GM19351 (cell line): Measurements from ENCODE around the gene SHMT2.
A peak's percentile ranks its signal among the peaks of the same experiment; 100 is the strongest.

ENCODE experiments used
- ATAC-seq: cut with Tn5 transposase; IDR thresholded peaks from one replicate; pipeline ENCODE4 v1.9.1; 2021; ENCODE audit warnings: mild to moderate bottlenecking, moderate library complexity; ENCODE audit not compliant: unreplicated experiment

The SHMT2 gene

DNA sequence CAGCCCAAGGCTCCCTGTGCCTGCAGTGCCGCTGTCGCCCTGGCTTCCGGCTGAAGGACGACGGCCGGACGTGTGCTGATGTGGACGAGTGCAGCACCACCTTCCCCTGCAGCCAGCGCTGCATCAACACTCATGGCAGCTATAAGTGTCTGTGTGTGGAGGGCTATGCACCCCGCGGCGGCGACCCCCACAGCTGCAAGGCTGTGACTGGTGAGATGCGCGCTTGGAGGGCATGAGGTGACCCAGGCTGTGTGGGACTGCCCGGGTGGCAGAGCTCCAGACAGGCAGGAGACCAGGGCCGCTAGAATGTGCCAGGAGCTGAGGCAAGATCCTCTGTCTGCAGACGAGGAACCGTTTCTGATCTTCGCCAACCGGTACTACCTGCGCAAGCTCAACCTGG, 32.6 kb upstream of the SHMT2 start:
- ATAC-seq: no peak

DNA sequence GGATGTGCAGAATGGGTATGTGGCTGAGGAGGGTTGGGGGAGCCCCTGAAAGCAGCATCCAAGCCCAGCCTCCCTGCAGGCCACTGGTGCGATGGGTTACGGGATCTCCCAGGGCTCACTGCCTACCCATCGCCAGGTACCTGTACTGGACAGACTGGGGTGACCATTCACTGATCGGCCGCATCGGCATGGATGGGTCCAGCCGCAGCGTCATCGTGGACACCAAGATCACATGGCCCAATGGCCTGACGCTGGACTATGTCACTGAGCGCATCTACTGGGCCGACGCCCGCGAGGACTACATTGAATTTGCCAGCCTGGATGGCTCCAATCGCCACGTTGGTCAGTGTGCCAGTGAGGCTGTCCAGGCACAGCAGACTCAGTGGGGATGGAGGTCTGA, 31.2 kb upstream of the SHMT2 start:
- ATAC-seq: no peak

DNA sequence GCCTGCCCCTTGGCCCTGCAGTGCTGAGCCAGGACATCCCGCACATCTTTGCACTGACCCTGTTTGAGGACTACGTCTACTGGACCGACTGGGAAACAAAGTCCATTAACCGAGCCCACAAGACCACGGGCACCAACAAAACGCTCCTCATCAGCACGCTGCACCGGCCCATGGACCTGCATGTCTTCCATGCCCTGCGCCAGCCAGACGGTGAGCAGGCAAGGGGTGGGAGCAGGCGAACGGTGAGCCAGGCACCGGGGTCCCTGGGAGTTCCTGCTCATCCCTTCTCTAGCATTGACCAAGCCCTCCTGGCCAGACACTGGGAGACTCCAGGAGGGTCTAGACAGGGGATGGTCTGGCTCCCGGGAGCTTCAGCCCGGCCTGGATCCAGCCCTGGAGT, 30.3 kb upstream of the SHMT2 start:
- no peak for ATAC-seq

DNA sequence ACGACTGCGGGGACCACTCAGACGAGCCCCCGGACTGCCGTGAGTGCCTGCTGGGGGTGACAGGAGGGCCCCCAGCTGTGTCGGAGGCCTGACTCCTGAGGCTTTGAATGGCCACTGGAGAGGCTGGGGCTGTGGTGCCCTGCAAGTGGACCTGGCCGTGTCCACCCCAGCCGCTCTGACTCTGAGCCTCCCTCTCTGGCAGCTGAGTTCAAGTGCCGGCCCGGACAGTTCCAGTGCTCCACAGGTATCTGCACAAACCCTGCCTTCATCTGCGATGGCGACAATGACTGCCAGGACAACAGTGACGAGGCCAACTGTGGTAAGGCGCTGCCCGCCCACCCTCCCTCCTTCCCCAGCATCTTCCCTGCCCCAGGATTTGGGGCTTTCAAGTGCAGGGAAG, 29.0 kb upstream of the SHMT2 start:
- no peak for ATAC-seq

DNA sequence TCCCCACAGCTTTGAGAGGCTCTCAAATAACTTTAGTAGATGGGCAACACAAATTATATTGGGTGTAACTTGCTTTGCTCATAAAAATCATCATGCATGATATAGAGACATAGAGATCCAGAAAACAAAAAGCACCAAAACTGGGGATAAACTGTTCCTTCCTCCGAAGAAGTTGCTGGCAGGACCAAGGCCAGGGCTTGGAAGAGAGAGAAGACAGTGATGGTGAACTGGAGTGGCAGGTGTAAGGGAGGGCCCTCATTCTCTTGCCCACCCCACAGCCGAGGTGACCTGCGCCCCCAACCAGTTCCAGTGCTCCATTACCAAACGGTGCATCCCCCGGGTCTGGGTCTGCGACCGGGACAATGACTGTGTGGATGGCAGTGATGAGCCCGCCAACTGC, 28.3 kb upstream of the SHMT2 start:
- ATAC-seq: no peak

DNA sequence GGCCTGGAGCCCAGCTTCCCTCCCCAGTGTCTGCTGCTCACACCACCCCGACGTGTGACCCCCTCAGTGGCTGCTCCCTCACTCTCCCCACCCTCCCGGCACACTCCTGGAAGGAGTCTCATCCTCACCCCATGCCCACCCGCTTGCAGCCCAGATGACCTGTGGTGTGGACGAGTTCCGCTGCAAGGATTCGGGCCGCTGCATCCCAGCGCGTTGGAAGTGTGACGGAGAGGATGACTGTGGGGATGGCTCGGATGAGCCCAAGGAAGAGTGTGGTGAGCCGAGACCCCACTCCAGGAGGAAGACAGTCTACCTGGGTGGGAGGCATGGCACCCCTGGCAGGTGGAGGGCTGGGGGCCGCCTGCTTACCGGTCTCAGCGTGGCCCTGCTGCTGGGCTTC, 27.9 kb upstream of the SHMT2 start:
- no peak for ATAC-seq

DNA sequence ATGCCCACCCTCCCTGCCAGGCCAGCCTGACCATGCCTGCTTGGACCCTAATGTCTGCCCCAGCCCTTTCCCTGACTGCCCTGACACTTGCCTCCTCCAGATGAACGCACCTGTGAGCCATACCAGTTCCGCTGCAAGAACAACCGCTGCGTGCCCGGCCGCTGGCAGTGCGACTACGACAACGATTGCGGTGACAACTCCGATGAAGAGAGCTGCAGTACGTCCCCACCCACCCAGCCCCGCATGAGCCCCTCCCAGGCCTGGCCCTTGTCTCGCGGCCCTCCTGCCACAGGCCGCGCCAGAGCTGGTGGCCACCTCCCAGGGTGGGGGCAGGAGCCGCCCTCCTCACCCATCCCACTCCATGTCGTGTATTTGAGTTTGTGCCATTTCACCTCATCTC, 27.2 kb upstream of the SHMT2 start:
- ATAC-seq: no peak

DNA sequence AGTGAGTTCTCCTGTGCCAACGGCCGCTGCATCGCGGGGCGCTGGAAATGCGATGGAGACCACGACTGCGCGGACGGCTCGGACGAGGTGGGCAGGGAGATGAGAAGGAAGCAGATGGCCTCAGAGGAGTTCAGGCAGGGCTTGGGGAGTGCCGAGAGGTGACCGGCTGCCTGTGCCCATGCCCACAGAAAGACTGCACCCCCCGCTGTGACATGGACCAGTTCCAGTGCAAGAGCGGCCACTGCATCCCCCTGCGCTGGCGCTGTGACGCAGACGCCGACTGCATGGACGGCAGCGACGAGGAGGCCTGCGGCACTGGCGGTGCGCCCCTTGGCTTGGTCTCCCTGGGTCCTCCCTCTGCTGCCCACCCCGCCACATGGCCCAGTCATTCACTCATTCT, 26.3 kb upstream of the SHMT2 start:
- no peak for ATAC-seq

DNA sequence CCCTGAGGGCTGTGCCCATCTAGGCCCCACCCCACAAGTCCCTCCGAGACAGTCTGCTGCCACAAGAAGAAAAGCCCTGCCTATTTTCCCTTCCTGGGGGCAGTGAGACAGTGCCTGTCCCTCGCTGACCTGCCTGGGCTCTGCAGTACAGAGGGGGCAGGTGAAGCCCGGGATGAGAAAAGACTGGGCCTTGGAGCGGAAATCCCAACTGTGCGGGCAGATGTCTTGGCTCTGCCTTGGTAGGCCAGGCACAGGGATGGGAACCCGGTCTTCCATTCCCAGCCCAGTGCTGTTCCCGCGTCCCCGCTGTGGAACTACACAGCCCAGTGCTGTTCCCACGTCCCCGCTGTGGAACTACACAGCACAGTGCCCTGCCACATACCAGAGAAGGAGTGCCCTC, 25.7 kb upstream of the SHMT2 start:
- ATAC-seq: no peak

DNA sequence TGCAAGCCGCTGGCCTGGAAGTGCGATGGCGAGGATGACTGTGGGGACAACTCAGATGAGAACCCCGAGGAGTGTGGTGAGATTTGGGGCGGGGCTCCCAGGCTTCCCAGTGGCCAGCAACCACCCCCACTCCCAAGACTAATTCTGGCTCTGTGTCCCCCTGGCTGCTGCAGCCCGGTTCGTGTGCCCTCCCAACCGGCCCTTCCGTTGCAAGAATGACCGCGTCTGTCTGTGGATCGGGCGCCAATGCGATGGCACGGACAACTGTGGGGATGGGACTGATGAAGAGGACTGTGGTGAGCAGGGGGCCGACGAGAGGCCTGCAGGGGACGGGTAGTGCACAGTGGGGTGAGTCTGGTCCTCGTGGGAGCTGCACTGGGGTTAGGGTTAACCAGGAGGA, 25.1 kb upstream of the SHMT2 start:
- no peak for ATAC-seq

DNA sequence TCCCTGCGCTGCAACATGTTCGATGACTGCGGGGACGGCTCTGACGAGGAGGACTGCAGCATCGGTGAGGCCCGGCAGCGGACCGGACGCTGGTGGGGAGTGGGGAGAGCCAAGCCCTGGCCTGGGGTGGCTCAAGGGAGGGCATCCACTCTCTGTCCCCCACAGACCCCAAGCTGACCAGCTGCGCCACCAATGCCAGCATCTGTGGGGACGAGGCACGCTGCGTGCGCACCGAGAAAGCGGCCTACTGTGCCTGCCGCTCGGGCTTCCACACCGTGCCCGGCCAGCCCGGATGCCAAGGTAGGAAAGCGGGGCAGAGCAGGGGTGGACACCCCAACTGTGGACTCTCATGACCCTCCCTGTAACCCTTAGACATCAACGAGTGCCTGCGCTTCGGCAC, 24.3 kb upstream of the SHMT2 start:
- ATAC-seq: no peak

DNA sequence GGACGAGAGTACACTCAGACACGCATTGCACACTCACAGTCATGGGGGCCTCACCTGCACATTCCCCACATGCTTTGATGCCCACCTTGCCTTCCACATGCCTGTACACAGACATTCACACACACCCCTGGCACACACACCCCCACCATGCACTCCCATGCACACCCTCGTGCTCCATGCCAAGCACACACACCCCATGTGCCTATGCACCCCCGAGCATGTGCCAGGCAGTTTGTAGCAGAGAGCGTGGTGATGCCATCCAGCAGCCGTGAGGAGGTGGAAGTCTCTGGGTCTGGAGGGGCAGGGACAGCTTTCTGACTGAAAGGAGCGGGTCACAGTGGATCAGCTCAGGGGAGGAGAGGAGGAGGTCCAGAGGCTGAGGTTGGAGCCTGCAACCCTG, 23.6 kb upstream of the SHMT2 start:
- ATAC-seq: no peak

DNA sequence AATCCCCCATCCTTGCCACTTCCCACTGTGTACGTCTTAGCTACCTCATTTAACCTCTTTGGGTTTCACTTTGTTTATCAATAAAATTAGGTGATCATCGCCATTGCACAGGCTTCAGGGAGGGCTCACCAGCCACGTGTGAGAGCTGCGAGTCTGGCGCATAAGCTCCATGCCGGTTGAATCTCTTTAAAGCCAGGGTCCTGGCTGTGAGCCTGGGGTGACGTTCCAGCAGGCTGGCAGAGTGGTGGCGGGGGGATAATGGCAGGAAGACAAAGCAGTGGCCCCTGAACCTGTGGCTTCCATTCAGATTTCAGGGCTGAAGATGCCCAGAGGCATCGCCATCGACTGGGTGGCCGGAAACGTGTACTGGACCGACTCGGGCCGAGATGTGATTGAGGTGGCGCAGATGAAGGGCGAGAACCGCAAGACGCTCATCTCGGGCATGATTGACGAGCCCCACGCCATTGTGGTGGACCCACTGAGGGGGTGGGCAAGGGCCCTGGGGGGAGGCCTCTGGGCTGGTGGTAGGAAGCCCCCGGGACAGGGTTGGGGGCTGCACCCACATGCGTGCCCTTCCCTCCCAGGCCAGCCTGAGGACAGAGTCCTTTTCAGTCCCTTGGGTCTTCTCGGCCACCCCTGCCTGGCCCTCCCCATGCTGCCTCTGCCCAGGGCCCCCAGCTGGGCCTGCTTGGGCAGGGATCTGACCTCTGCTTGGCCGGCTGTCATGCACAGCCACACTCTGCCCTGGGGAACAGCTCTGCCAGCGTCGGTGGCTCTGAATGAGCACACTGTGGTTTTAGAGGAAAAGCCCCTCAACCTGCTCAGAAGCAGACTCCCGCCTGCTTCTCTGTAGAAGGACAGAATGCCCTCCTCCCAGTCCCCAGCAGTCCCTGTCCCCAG, 21.5 kb upstream of the SHMT2 start:
- no peak for ATAC-seq

DNA sequence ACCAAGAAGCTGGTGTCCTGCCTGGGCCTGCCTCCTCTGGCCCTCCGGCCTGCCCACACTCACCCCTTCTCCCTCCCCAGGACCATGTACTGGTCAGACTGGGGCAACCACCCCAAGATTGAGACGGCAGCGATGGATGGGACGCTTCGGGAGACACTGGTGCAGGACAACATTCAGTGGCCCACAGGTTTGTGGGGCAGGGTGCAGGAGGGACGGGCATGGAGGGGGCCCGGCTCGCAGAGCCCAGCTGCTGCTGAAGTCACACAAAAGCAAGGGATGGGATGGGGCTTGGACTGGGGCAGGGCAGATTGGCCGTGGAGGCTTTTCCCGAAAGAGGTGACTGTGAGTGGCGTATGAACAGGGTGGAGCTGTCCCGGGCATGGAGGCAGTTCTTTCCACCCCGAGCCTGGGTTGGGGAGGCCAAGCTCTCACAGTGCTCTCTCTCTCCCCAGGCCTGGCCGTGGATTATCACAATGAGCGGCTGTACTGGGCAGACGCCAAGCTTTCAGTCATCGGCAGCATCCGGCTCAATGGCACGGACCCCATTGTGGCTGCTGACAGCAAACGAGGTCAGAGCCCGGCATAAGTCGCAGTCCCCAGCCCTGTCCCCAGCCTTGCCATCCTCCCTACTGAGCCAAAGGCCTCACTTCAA, 20.8 kb upstream of the SHMT2 start:
- ATAC-seq: no peak

DNA sequence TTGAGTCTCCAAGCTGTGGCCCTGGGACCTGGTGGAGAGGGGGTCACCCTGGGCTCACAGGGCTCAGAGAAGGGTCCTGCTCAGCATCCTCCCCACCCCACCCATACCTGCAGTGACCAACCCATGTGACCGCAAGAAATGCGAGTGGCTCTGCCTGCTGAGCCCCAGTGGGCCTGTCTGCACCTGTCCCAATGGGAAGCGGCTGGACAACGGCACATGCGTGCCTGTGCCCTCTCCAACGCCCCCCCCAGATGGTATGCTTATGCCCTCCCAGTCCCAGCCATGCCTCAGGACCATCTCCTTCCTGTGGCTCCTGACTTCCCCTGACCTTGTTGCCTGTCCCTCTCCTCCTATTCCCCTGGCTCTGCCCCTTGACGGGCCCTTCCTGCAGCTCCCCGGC, 19.6 kb upstream of the SHMT2 start:
- no peak for ATAC-seq

DNA sequence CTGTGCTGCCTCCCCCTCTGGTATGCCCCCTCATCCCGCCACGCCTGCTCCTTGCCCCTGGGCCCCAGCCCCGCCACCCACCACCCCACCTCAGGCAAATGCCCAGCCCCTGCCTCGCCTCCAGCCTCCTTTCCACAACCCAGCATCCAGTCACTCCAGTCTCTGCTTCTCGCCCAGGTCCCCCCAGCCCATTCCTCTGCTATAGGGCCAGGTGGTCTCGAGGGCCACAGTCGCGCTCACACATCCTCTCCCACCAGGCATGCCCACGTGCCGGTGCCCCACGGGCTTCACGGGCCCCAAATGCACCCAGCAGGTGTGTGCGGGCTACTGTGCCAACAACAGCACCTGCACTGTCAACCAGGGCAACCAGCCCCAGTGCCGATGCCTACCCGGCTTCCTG, 19.1 kb upstream of the SHMT2 start:
- ATAC-seq: no peak

DNA sequence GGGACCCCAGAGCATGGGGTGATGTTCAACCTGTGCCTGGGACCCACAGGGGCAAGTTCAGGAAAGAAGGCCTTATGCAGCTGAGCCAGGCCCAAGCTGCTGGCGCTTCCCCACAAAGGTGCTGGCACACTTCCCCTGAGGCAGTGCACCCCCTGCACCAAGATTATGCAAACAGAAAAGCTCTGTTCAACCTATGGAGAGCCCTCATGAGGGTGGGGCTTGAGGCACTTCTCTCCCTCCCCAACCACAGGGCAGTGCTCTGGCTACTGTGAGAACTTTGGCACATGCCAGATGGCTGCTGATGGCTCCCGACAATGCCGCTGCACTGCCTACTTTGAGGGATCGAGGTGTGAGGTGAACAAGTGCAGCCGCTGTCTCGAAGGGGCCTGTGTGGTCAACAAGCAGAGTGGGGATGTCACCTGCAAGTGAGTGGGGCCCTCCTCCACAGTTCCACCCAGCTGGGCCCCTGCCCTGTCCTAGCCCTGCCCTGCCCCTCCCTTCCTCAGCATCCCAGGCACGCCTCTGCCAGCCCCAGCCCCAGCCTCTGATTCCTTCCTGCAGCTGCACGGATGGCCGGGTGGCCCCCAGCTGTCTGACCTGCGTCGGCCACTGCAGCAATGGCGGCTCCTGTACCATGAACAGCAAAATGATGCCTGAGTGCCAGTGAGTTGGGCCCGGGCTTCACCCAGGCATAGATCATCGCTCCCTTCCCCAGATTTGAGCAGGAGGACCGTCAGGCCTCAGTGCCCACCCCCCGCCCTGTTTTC, 18.4 kb upstream of the SHMT2 start:
- ATAC-seq: no peak

DNA sequence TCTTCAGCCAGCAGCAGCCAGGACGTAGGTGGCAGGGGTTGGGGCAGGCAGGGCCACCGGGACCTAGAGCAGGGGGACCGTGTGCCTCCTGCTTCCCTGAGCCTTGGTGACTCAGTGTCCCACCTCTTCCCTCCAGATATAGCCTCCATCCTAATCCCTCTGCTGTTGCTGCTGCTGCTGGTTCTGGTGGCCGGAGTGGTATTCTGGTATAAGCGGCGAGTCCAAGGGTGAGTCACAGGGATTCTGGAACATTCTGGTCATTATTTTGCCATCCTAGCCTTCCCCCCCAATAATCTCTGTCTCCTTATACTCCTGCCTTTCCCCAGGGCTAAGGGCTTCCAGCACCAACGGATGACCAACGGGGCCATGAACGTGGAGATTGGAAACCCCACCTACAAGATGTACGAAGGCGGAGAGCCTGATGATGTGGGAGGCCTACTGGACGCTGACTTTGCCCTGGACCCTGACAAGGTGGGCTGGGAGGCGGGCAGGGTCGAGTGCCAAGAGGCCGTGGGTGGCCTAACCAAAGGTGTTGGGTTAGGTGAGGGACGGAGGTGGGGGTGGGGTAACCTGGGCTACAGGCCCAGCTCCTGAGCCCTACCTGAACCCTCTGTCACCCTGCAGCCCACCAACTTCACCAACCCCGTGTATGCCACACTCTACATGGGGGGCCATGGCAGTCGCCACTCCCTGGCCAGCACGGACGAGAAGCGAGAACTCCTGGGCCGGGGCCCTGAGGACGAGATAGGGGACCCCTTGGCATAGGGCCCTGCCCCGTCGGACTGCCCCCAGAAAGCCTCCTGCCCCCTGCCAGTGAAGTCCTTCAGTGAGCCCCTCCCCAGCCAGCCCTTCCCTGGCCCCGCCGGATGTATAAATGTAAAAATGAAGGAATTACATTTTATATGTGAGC, 17.5 kb upstream of the SHMT2 start:
- no peak for ATAC-seq

DNA sequence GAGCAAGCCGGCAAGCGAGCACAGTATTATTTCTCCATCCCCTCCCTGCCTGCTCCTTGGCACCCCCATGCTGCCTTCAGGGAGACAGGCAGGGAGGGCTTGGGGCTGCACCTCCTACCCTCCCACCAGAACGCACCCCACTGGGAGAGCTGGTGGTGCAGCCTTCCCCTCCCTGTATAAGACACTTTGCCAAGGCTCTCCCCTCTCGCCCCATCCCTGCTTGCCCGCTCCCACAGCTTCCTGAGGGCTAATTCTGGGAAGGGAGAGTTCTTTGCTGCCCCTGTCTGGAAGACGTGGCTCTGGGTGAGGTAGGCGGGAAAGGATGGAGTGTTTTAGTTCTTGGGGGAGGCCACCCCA, 16.8 kb upstream of the SHMT2 start:
- ATAC-seq: no peak

DNA sequence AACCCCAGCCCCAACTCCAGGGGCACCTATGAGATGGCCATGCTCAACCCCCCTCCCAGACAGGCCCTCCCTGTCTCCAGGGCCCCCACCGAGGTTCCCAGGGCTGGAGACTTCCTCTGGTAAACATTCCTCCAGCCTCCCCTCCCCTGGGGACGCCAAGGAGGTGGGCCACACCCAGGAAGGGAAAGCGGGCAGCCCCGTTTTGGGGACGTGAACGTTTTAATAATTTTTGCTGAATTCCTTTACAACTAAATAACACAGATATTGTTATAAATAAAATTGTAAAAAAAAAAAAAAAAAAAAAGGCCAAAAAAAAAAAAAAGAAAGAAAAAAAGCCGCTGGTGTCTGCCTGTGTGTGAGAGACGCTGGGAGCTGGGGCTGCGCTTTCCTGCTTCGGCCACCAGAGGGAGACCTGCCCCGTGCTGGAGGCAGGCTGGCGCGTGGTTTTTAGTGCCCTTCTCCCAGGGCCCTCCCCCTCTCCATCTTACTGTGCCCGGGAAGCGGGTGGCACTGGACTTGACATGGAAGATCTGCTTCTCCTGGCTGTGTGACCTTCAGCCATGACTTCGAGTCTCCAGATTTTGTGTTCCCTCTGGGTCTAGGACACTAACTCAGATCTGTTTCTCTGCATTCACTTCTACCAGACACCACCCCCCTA, 16.3 kb upstream of the SHMT2 start:
- peak; percentile 48 for ATAC-seq
